SU-DHL-6 (cell line): ENCODE results near the gene TCF4.

Experiments
- H2AFZ ChIP-seq: fragments of 200-600 bp; sonication (generic); 2 replicates; pipeline ENCODE4 v1.6.1; 2014; ENCODE audit warnings: low read depth, mild to moderate bottlenecking, moderate library complexity, mixed read lengths, antibody characterized with exemption, low read length; ENCODE audit not compliant: severe bottlenecking
- H3F3A ChIP-seq: fragments of 200-600 bp; shearing (Covaris generic); 2 replicates; pipeline ENCODE4 v1.6.0; 2016; ENCODE audit warnings: antibody characterized with exemption, mild to moderate bottlenecking; ENCODE audit not compliant: insufficient read depth
- H3K27ac ChIP-seq: fragments of 200-600 bp; sonication (generic); 2 replicates; pipeline ENCODE4 v1.5.1; 2016; ENCODE audit warnings: low read depth, mild to moderate bottlenecking, low read length, moderate library complexity, mixed read lengths
- H3K27me3 ChIP-seq: fragments of 200-600 bp; sonication (generic), shearing (Covaris generic); 2 replicates; pipeline ENCODE4 v1.6.0; 2014; ENCODE audit warnings: mild to moderate bottlenecking, low read length
- H3K36me3 ChIP-seq: fragments of 200-600 bp; sonication (generic); 2 replicates; pipeline ENCODE4 v1.6.1; 2014; ENCODE audit warnings: mild to moderate bottlenecking, low read length, mixed read lengths
- H3K4me2 ChIP-seq: fragments of 300-600, 200-600 bp; shearing (Covaris generic), sonication (generic); 2 replicates; pipeline ENCODE4 v1.6.0; 2014; ENCODE audit warnings: low read length, low read depth, mild to moderate bottlenecking; ENCODE audit not compliant: poor library complexity, severe bottlenecking
- H3K4me3 ChIP-seq: fragments of 200-600 bp; sonication (generic); 2 replicates; pipeline ENCODE4 v1.5.1; 2014; ENCODE audit warnings: antibody characterized with exemption, low read length, mild to moderate bottlenecking, mixed read lengths; ENCODE audit not compliant: insufficient read depth, poor library complexity, severe bottlenecking
- H3K79me2 ChIP-seq: fragments of 200-600 bp; sonication (generic); 2 replicates; pipeline ENCODE4 v1.6.1; 2014; ENCODE audit warnings: mild to moderate bottlenecking, low read length, moderate library complexity; ENCODE audit not compliant: insufficient read depth
- H3K9ac ChIP-seq: fragments of 200-600 bp; sonication (generic); 2 replicates; pipeline ENCODE4 v1.7.0; 2014; ENCODE audit warnings: mild to moderate bottlenecking, low read length
- H3K9me2 ChIP-seq: fragments of 200-600 bp; sonication (generic); replicated peaks from 2 replicates; pipeline ENCODE4 v1.6.1; 2014; ENCODE audit warnings: low read length; ENCODE audit not compliant: insufficient read depth
- H3K9me3 ChIP-seq: fragments of 200-600 bp; sonication (generic); 2 replicates; pipeline ENCODE4 v1.6.1; 2014; ENCODE audit warnings: low read length, mixed read lengths; ENCODE audit not compliant: insufficient read depth
- H4K20me1 ChIP-seq: fragments of 200-600 bp; sonication (generic); 2 replicates; pipeline ENCODE4 v1.6.1; 2014; ENCODE audit warnings: low read depth, mild to moderate bottlenecking, antibody characterized with exemption, low read length, moderate library complexity, mixed read lengths
- EZH2phosphoT487 ChIP-seq: fragments of 200-600 bp; sonication (generic), shearing (Covaris generic); conservative IDR thresholded peaks from 2 replicates; pipeline ENCODE4 v1.6.1; 2018; ENCODE audit warnings: mild to moderate bottlenecking, antibody characterized with exemption, low read length, moderate library complexity, mixed read lengths
- TF ChIP-seq, protein P1 (sequence below): fragments of 200-600 bp; sonication (generic); IDR thresholded peaks from one replicate; pipeline ENCODE4 v1.5.1; 2017; ENCODE audit warnings: antibody characterized with exemption, mild to moderate bottlenecking, low read length, moderate library complexity; ENCODE audit not compliant: insufficient read depth, poor library complexity, severe bottlenecking

Gene TCF4

DNA sequence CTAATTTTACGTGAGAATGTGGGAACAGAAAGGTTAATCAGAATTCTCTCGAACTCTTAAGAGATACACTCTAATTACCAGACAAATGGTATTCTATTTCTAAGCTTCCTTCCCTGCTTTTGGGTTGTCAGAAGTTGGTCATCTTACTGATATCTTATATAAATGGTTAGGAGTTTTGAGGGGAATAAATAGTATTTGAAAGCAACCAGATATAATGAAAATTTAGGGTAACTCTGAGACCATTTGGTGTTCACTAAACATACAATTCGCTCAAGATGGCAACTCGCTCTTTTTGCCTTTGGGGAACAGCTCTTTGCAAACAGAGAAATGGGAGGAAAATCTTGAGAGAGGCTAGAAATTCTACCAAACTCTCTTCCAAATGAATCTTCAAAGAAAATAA lies 250.9 kb downstream of the TCF4 start:
- H3K79me2 ChIP-seq: no peaks in the 10 kb centered on the region
- H3K27me3 ChIP-seq: no peaks in the 10 kb centered on the region
- no peaks in the 10 kb centered on the region for H3K36me3 ChIP-seq
- TF ChIP-seq EZH2phosphoT487: no peak
- TF ChIP-seq, protein P1, sequence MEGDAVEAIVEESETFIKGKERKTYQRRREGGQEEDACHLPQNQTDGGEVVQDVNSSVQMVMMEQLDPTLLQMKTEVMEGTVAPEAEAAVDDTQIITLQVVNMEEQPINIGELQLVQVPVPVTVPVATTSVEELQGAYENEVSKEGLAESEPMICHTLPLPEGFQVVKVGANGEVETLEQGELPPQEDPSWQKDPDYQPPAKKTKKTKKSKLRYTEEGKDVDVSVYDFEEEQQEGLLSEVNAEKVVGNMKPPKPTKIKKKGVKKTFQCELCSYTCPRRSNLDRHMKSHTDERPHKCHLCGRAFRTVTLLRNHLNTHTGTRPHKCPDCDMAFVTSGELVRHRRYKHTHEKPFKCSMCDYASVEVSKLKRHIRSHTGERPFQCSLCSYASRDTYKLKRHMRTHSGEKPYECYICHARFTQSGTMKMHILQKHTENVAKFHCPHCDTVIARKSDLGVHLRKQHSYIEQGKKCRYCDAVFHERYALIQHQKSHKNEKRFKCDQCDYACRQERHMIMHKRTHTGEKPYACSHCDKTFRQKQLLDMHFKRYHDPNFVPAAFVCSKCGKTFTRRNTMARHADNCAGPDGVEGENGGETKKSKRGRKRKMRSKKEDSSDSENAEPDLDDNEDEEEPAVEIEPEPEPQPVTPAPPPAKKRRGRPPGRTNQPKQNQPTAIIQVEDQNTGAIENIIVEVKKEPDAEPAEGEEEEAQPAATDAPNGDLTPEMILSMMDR: no peak
- no peaks in the 10 kb centered on the region for H4K20me1 ChIP-seq
- no peaks in the 10 kb centered on the region for H3F3A ChIP-seq
- H3K4me2 ChIP-seq: no peak overlapping the region
- no peaks in the 10 kb centered on the region for H3K9me3 ChIP-seq
- H3K27ac ChIP-seq: no peak overlapping the region
- no peak overlapping the region for H2AFZ ChIP-seq
- no peaks in the 10 kb centered on the region for H3K9me2 ChIP-seq
- no peak overlapping the region for H3K9ac ChIP-seq
- H3K4me3 ChIP-seq: no peak overlapping the region

DNA sequence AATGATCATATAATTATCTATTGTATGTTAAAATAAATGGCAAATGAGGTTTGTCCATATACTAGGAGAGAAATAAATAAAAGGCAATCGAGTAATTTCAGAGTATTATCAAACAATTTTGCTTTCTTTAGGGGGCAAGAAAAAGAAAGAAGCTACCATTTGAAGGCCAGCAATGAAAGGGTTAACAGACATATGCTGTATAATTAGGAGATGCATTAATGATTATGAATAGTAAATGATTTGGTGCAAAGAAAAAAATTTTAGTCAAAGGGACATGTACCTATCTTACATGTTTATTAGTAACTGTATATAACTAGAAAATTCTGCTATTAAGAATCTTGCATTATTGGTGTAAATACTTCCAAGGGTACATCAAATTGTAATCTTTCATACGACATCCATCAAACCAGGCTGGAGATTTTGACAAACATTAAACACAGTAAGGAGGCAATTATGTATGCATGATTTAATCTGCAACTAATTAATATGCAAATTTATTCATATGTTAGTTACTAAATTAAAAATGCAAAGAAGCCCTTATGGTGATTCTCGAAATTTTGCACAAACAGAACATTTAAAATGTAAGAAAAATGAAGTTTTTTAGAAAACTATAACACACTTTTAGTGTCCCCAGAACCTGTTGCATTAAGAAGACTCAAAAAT lies 251.4 kb downstream of the TCF4 start:
- Histone ChIP-seq H3K9ac (no peak overlapping the region), H3K9me2 (no peaks in the 10 kb centered on the region), H4K20me1 (no peaks in the 10 kb centered on the region), H3K79me2 (no peaks in the 10 kb centered on the region), H3K4me2 (no peak overlapping the region), H3K27ac (no peak overlapping the region), H3K9me3 (no peaks in the 10 kb centered on the region), H3K36me3 (no peaks in the 10 kb centered on the region), H3F3A (no peaks in the 10 kb centered on the region), H2AFZ (no peak overlapping the region), H3K4me3 (no peak overlapping the region), H3K27me3 (no peaks in the 10 kb centered on the region)
- TF ChIP-seq EZH2phosphoT487: no peak
- TF ChIP-seq, protein P1: no peak

DNA sequence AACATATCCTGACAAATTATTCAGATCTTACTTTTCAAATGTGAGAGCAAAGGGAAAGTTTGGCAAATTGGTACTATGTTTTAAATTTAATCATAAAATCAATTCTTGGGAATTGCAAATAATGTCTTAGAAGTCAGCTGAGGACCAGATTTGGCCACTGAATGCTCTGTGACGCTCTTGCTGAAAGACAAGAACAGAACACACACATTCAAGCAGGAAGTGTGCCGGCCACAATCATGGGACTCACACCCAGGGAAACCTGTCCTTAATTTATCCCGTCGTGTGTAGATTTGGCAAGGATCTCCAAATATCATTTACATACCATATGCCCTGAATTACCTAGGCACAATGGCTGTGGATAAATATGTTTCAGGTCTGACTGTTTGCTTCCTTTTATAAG lies 253.1 kb downstream of the TCF4 start:
- Histone ChIP-seq H3K9me2 (no peaks in the 10 kb centered on the region), H3F3A (no peaks in the 10 kb centered on the region), H3K9me3 (no peaks in the 10 kb centered on the region), H3K79me2 (no peaks in the 10 kb centered on the region), H2AFZ (no peak overlapping the region), H4K20me1 (no peaks in the 10 kb centered on the region), H3K27me3 (no peaks in the 10 kb centered on the region), H3K4me2 (no peak overlapping the region), H3K4me3 (no peak overlapping the region), H3K27ac (no peak overlapping the region), H3K36me3 (no peaks in the 10 kb centered on the region), H3K9ac (no peak overlapping the region)
- TF ChIP-seq EZH2phosphoT487: no peak
- TF ChIP-seq, protein P1: no peak
